Neural progenitor cell (in vitro differentiated cells): Measurements from ENCODE around the gene CDKL4.

Experiments
- EZH2 ChIP-seq: fragments of 200-600 bp; sonication (generic); IDR thresholded peaks from 2 replicates; pipeline ENCODE4 v1.6.1; 2017; ENCODE audit warnings: antibody characterized with exemption, mild to moderate bottlenecking, moderate library complexity
- EZH2phosphoT487 ChIP-seq: fragments of 200-600 bp; sonication (generic); IDR thresholded peaks from 2 replicates; pipeline ENCODE4 v1.6.1; 2017; ENCODE audit warnings: antibody characterized with exemption
- TF ChIP-seq, protein P1 (sequence below): fragments of 200-600 bp; sonication (generic); IDR thresholded peaks from 2 replicates; pipeline ENCODE4 v1.5.1; 2017; ENCODE audit warnings: antibody characterized with exemption, mild to moderate bottlenecking

DNA sequence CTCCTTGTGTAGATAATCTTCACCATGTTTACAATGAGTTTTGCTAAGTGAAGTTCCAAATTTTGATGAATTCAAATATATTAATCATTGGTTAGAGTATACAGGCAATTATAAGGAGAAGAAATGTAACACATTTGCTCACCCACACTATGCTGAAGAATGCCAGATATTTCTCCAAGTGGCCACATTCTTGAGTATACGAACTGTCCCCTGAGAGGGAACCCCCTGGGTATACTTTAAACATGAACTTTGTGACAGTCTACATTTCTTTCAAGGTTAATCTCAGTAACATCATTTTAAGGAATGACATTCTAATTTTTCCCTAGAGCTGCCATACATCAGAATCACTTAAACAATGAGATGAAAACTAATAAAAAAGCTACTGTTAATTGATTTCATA is 39.8 kb upstream of the CDKL4 start:
- TF ChIP-seq, protein P1, sequence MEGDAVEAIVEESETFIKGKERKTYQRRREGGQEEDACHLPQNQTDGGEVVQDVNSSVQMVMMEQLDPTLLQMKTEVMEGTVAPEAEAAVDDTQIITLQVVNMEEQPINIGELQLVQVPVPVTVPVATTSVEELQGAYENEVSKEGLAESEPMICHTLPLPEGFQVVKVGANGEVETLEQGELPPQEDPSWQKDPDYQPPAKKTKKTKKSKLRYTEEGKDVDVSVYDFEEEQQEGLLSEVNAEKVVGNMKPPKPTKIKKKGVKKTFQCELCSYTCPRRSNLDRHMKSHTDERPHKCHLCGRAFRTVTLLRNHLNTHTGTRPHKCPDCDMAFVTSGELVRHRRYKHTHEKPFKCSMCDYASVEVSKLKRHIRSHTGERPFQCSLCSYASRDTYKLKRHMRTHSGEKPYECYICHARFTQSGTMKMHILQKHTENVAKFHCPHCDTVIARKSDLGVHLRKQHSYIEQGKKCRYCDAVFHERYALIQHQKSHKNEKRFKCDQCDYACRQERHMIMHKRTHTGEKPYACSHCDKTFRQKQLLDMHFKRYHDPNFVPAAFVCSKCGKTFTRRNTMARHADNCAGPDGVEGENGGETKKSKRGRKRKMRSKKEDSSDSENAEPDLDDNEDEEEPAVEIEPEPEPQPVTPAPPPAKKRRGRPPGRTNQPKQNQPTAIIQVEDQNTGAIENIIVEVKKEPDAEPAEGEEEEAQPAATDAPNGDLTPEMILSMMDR: no peak
- TF ChIP-seq EZH2 (no peak), EZH2phosphoT487 (no peak)
